K562 (cell line): ENCODE results near the gene SHISA3.

Source experiments
- BCL6 ChIP-seq: fragments of 250-450 bp; sonication (Bioruptor Pico); IDR thresholded peaks from 2 replicates; pipeline ENCODE4 v1.4.0; 2020
- CHD2 ChIP-seq: IDR thresholded peaks from 2 replicates; pipeline ENCODE4 v1.6.1; 2011; ENCODE audit warnings: low read depth, low read length
- CTCF ChIP-seq, 3 experiments: IDR thresholded peaks in 2 of 3; conservative IDR thresholded peaks in 1 of 3; 2 replicates each; pipeline ENCODE4 v1.5.1; 2011 to 2012; ENCODE audit warnings: low read length in 3 of 3, mild to moderate bottlenecking in 3 of 3, control low read depth in 2 of 3, improper control_type of control experiment in 1 of 3, inconsistent platforms in 1 of 3, low read depth in 1 of 3, mixed read lengths in 1 of 3, moderate library complexity in 1 of 3; ENCODE audit not compliant: insufficient read depth in 2 of 3
- EZH2 ChIP-seq: IDR thresholded peaks from 2 replicates; pipeline ENCODE4 v1.6.1; 2012; ENCODE audit warnings: low read depth, mild to moderate bottlenecking, inconsistent platforms, low read length, borderline replicate concordance
- FOXP1 ChIP-seq: sonication (generic); formaldehyde crosslinking; IDR thresholded peaks from 2 replicates; pipeline ENCODE4 v1.8.0; 2022; ENCODE audit warnings: mild to moderate bottlenecking, missing genetic modification reagents
- HDAC2 ChIP-seq: fragments of 450-650 bp; IDR thresholded peaks from 2 replicates; pipeline ENCODE4 v1.6.1; 2016; ENCODE audit warnings: mild to moderate bottlenecking
- MCM3 ChIP-seq: fragments of 450-650 bp; IDR thresholded peaks from 2 replicates; pipeline ENCODE4 v1.6.1; 2016
- ZBED1 ChIP-seq: IDR thresholded peaks from 2 replicates; pipeline ENCODE4 v1.6.1; 2014
- ZNF699 ChIP-seq: fragments of 250-450 bp; sonication (Bioruptor Pico); IDR thresholded peaks from 2 replicates; pipeline ENCODE4 v1.8.0; 2021; ENCODE audit warnings: mild to moderate bottlenecking, moderate library complexity; ENCODE audit not compliant: insufficient replicate concordance

- TF ChIP-seq EZH2 = no peak
- TF ChIP-seq CHD2 = no peak
- TF ChIP-seq ZBED1 = no peak
- no peak for TF ChIP-seq ZNF699
- no peak for TF ChIP-seq CTCF (IDR thresholded peaks at IDR 0.05 in 2 of 3, conservative IDR thresholded peaks at IDR 0.05 in 1 of 3; ENCODE audit: insufficient read depth in 2 of 3, low read depth in 1 of 3, low read length in 3 of 3)
- TF ChIP-seq MCM3 = no peak
- TF ChIP-seq HDAC2 = no peak
- TF ChIP-seq BCL6 (CRISPR knock-in tag) = no peak
- TF ChIP-seq FOXP1 (CRISPR knock-in tag) = no peak
Measured at GRCh38 chr4:42417550-42417949, 20.3 kb downstream of the SHISA3 start.
